Lung (tissue), 12 donors: Measurements from ENCODE around the gene MPO. TPM values are rescaled to one million over a fixed set of nuclear protein-coding genes. Genes with fewer than 3 reads are reported as not detected.

Experiments
- ATAC-seq: fragments of 200-7000 bp; cut with Tn5 transposase; one replicate; pipeline ENCODE4 v1.9.1; 2020; ENCODE audit warnings: moderate number of reproducible peaks; ENCODE audit not compliant: insufficient read depth, low FRiP score
- DNase-seq, 3 donors: peaks; one replicate each; pipeline ENCODE4 v3.0.0-alpha.2; 2013 to 2017
- H3K27ac ChIP-seq, 2 donors: one replicate each; pipeline ENCODE4 v1.5.1; 2013; ENCODE audit warnings: mild to moderate bottlenecking in 2 of 2, moderate library complexity in 2 of 2, control low read depth in 1 of 2, inconsistent platforms in 1 of 2, low read depth in 1 of 2, low read length in 1 of 2
- H3K27me3 ChIP-seq, 3 donors: one replicate each; pipeline ENCODE4 v1.5.1; 2013; ENCODE audit warnings: low read length in 2 of 3; ENCODE audit not compliant: control insufficient read depth in 3 of 3, insufficient read depth in 3 of 3
- H3K36me3 ChIP-seq, 4 donors: one replicate each; pipeline ENCODE4 v1.5.1; 2013; ENCODE audit warnings: low read length in 4 of 4, mild to moderate bottlenecking in 1 of 4, moderate library complexity in 1 of 4; ENCODE audit not compliant: control insufficient read depth in 4 of 4, insufficient read depth in 4 of 4
- H3K4me1 ChIP-seq, 5 donors: one replicate each; pipeline ENCODE4 v1.5.1; 2013; ENCODE audit warnings: low read length in 5 of 5, mild to moderate bottlenecking in 2 of 5, moderate library complexity in 1 of 5; ENCODE audit not compliant: control insufficient read depth in 5 of 5, insufficient read depth in 5 of 5
- H3K4me3 ChIP-seq: one replicate; pipeline ENCODE4 v1.5.1; 2013; ENCODE audit warnings: mild to moderate bottlenecking, control low read depth, moderate library complexity
- H3K9ac ChIP-seq, 2 donors: one replicate each; pipeline ENCODE4 v1.5.1; 2013; ENCODE audit warnings: low read length in 2 of 2, control low read depth in 1 of 2; ENCODE audit not compliant: insufficient read depth in 1 of 2
- H3K9me3 ChIP-seq, 4 donors: one replicate each; pipeline ENCODE4 v1.5.1; 2013; ENCODE audit warnings: low read length in 3 of 4, mild to moderate bottlenecking in 1 of 4, moderate library complexity in 1 of 4; ENCODE audit not compliant: control insufficient read depth in 4 of 4, insufficient read depth in 3 of 4
- WGBS, 2 donors: extraction: QIAGEN DNeasy Blood & Tissue Kit; methylation state at CpG; one replicate each; pipeline ENCODE4 v1.1.7; 2013; 5-methylcytosine and 5-hydroxymethylcytosine counted together
- polyA plus RNA-seq, 2 donors: library from polyadenylated mRNA; stranded (reverse); fragments of 200-250 nt; gene quantifications; one replicate each; pipeline ENCODE4 v1.2.1, GENCODE V29; 2013
- total RNA-seq, 2 donors: library from RNA; depleted of rRNA in 1 of 2; stranded (reverse); fragments of >200 nt in 1 of 2; gene quantifications; one replicate each; pipeline ENCODE4 v1.2.1, GENCODE V29; 2014 to 2021
- TF ChIP-seq, protein P1 (sequence below): IDR thresholded peaks from 2 replicates; pipeline ENCODE4 v1.5.1; 2012; ENCODE audit warnings: mild to moderate bottlenecking; ENCODE audit errors: control extremely low read depth, extremely low read depth
- donor health status: control.
- donor health status: control.
- donor health status: Bipolar disorder and iron deficiency.
- donor health status: healthy.
- donor health status: DM: yes; HTN: yes; CAD: no.

MPO gene
- total and polyA plus RNA-seq, 4 donors, result 0.79 to 62.0 (median 6.7) TPM

DNA sequence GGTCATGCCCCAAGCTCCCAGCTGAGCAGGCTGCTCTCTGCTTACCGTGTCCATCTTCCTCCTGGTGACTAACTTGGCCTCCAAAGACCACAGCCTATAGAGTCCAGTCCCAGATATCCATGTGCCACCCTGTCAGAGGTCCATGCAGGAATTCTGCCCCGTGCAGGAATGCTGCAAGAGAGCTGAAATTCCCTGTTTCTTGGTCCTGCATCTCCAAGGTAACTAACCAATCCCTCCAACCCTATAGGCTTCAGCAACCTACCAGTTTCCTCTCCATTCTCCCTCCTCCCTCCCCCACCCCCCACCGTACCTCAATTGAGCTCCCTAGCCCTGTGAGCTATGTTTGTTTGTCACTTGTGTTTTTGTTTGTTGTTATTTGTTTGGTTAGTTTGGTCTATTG, 52.1 kb downstream of the MPO start:
- DNase-seq (no peak), ATAC-seq (no peak)
- Histone ChIP-seq H3K9me3 (no peaks in the 10 kb centered on the region), H3K27ac (no peak overlapping the region), H3K4me3 (no peak overlapping the region), H3K4me1 (no peaks in the 10 kb centered on the region), H3K27me3 (peaks cover 2 to 38% (median 4%) of the 10 kb centered on the region in 3 donors), H3K9ac (no peak overlapping the region), H3K36me3 (no peaks in the 10 kb centered on the region)
- TF ChIP-seq, protein P1, sequence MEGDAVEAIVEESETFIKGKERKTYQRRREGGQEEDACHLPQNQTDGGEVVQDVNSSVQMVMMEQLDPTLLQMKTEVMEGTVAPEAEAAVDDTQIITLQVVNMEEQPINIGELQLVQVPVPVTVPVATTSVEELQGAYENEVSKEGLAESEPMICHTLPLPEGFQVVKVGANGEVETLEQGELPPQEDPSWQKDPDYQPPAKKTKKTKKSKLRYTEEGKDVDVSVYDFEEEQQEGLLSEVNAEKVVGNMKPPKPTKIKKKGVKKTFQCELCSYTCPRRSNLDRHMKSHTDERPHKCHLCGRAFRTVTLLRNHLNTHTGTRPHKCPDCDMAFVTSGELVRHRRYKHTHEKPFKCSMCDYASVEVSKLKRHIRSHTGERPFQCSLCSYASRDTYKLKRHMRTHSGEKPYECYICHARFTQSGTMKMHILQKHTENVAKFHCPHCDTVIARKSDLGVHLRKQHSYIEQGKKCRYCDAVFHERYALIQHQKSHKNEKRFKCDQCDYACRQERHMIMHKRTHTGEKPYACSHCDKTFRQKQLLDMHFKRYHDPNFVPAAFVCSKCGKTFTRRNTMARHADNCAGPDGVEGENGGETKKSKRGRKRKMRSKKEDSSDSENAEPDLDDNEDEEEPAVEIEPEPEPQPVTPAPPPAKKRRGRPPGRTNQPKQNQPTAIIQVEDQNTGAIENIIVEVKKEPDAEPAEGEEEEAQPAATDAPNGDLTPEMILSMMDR, result no peak
- 41 to 50% methylated on average over 3 of the region's 3 CpGs for whole genome bisulfite sequencing, 2 donors

DNA sequence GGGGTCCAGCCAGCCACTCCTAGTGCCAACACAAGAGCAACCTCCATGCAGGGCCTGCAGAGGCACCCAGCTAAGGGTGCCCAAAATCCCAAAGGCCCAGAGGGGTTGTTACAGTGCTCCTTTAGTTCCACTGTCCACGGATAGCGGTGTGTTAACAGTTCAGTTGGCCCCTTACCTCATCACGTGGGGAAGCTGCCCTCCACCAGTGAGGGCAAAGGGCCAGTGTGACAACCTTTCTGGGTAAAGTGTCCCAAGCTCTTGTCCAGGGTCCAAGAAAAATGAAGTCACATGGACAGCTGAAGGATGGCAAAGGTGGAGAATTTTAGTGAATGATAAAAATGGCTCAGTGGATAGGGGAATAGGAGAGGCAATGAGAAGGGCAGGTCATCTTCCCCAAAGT, 53.0 kb downstream of the MPO start:
- Histone ChIP-seq H3K9me3 (no peaks in the 10 kb centered on the region), H3K4me1 (no peaks in the 10 kb centered on the region), H3K36me3 (no peaks in the 10 kb centered on the region), H3K27me3 (peaks cover 0 to 32% (median 4%) of the 10 kb centered on the region in 3 donors), H3K9ac (no peak overlapping the region), H3K27ac (no peak overlapping the region), H3K4me3 (no peak overlapping the region)
- TF ChIP-seq, protein P1, result no peak
- ATAC-seq (no peak), DNase-seq (no peak)
- 82% methylated on average over 3 of the region's 3 CpGs for WGBS, 2 donors

- H3K4me1 ChIP-seq, result peaks cover 0 to 2% (median 0%) of the 10 kb centered on the region in 5 donors
- H3K27me3 ChIP-seq, result peaks cover 0 to 15% (median 4%) of the 10 kb centered on the region in 3 donors
- TF ChIP-seq, protein P1, result no peak
- ATAC-seq (no peak), DNase-seq (no peak)
- H3K27ac ChIP-seq, result no peak overlapping the region
- H3K4me3 ChIP-seq, result no peak overlapping the region
- WGBS, 2 donors, result 49 to 71% methylated on average over 1 of the region's 1 CpG
- no peak overlapping the region for H3K9ac ChIP-seq
- H3K36me3 ChIP-seq, result no peaks in the 10 kb centered on the region
- H3K9me3 ChIP-seq, result no peaks in the 10 kb centered on the region
These were observed 56.4 kb downstream of the MPO start for GRCh38 chr17:58224315-58224714.

Other genes starting within 250 kb of the MPO start
- gene DYNLL2, start 197.5 kb downstream of the MPO start, total RNA-seq, result 10 to 100 TPM; 25.2 to 36.5 TPM
- gene DYNLL2, start 197.5 kb downstream of the MPO start, polyA plus RNA-seq, result 10 to 100 TPM; 21.8 to 27.9 TPM
- under 1 TPM in 1 of 2 donors, not detected in 1; 0.09 TPM for gene OR4D1, start 132.6 kb downstream of the MPO start, total RNA-seq
- under 1 TPM in 1 of 2 donors, not detected in 1; 0.01 TPM for gene OR4D1, start 132.6 kb downstream of the MPO start, polyA plus RNA-seq
- not detected for gene OR4D2, start 114.0 kb downstream of the MPO start, total RNA-seq
- not detected for gene OR4D2, start 114.0 kb downstream of the MPO start, polyA plus RNA-seq
- gene EPX, start 88.2 kb downstream of the MPO start, total RNA-seq, result under 1 TPM in 1 of 2 donors, not detected in 1; 0.14 TPM
- under 1 TPM in 1 of 2 donors, not detected in 1; 0.96 TPM for gene EPX, start 88.2 kb downstream of the MPO start, polyA plus RNA-seq
- 10 to 100 TPM; 23.0 to 25.0 TPM for gene MKS1, start 61.7 kb downstream of the MPO start, total RNA-seq
- gene MKS1, start 61.7 kb downstream of the MPO start, polyA plus RNA-seq, result 10 to 100 TPM in 1 of 2 donors, 1 to 10 TPM in 1; 8.8 to 12.0 TPM
- gene LPO, start 42.4 kb downstream of the MPO start, total RNA-seq, result under 1 TPM in 1 of 2 donors, not detected in 1; 0.15 TPM
- gene LPO, start 42.4 kb downstream of the MPO start, polyA plus RNA-seq, result under 1 TPM in 1 of 2 donors, not detected in 1; 0.26 TPM
- 10 to 100 TPM; 19.3 to 23.5 TPM for gene TSPOAP1, start 47.9 kb upstream of the MPO start, total RNA-seq
- 10 to 100 TPM in 1 of 2 donors, 1 to 10 TPM in 1; 7.0 to 17.1 TPM for gene TSPOAP1, start 47.9 kb upstream of the MPO start, polyA plus RNA-seq
- 10 to 100 TPM; 54.6 to 59.2 TPM for gene SUPT4H1, start 71.3 kb upstream of the MPO start, total RNA-seq
- 10 to 100 TPM; 75.5 to 97.5 TPM for gene SUPT4H1, start 71.3 kb upstream of the MPO start, polyA plus RNA-seq
- gene RNF43, start 136.6 kb upstream of the MPO start, total RNA-seq, result 10 to 100 TPM; 10.5 to 32.9 TPM
- gene RNF43, start 136.6 kb upstream of the MPO start, polyA plus RNA-seq, result 1 to 10 TPM; 3.7 to 5.1 TPM
- under 1 TPM; 0.12 to 0.17 TPM for gene HSF5, start 207.5 kb upstream of the MPO start, total RNA-seq
- gene HSF5, start 207.5 kb upstream of the MPO start, polyA plus RNA-seq, result under 1 TPM; 0.02 to 0.03 TPM
- gene MTMR4, start 233.7 kb upstream of the MPO start, total RNA-seq, result 10 to 100 TPM; 41.4 to 46.1 TPM
- gene MTMR4, start 233.7 kb upstream of the MPO start, polyA plus RNA-seq, result 10 to 100 TPM; 12.9 to 21.0 TPM